Brain pericyte (primary cell): ENCODE measurements around the gene NPLOC4.
A peak's percentile ranks its signal among the peaks of the same experiment; 100 is the strongest.

Experiments used
- DNase-seq: peaks from one replicate; pipeline ENCODE4 v3.0.0-alpha.2; 2012; ENCODE audit warnings: low read depth, low spot score

NPLOC4 gene

GRCh38 chr17:81519284-81520020 lies 117.5 kb downstream of the NPLOC4 start:
- DNase-seq = no peak

GRCh38 chr17:81518785-81519283 lies 118.1 kb downstream of the NPLOC4 start:
- no peak for DNase-seq

- no peak for DNase-seq
Measured at GRCh38 chr17:81518113-81518784, 118.7 kb downstream of the NPLOC4 start.

- DNase-seq = no peak
Measured at GRCh38 chr17:81517339-81518112, 119.4 kb downstream of the NPLOC4 start.

GRCh38 chr17:81517009-81517338 lies 119.9 kb downstream of the NPLOC4 start:
- DNase-seq = no peak

- no peak for DNase-seq
Measured at GRCh38 chr17:81516439-81516838, 120.5 kb downstream of the NPLOC4 start.

GRCh38 chr17:81515530-81516041 lies 121.3 kb downstream of the NPLOC4 start:
- no peak for DNase-seq

- DNase-seq = no peak
Measured at GRCh38 chr17:81514739-81515529, 122.0 kb downstream of the NPLOC4 start.

- DNase-seq = no peak
Measured at GRCh38 chr17:81514489-81514738, 122.5 kb downstream of the NPLOC4 start.

- no peak for DNase-seq
Measured at GRCh38 chr17:81513753-81514488, 123.0 kb downstream of the NPLOC4 start.

GRCh38 chr17:81513372-81513752 lies 123.5 kb downstream of the NPLOC4 start:
- DNase-seq = no peak

- peak; percentile 59 for DNase-seq
Measured at GRCh38 chr17:81512562-81513371, 124.1 kb downstream of the NPLOC4 start, which contains the start of gene ACTG1. ACTG1 (minus strand) TSS chr17:81512799; CDS start chr17:81512354, 445 bp downstream.

- no peak for DNase-seq
Measured at GRCh38 chr17:81511804-81512561, 124.9 kb downstream of the NPLOC4 start.

GRCh38 chr17:81511554-81511803 lies 125.4 kb downstream of the NPLOC4 start:
- no peak for DNase-seq

GRCh38 chr17:81510785-81511553 lies 125.9 kb downstream of the NPLOC4 start:
- no peak for DNase-seq

- no peak for DNase-seq
Measured at GRCh38 chr17:81509972-81510784, 126.7 kb downstream of the NPLOC4 start.

GRCh38 chr17:81509207-81509971 lies 127.5 kb downstream of the NPLOC4 start:
- no peak for DNase-seq
